Stimulated activated memory B cell treated with anti-CD40 and anti-IgM and Interleukin-4, amounts not matched to agents 10 μg/mL and 1 μg/mL and 100 μg/mL, for 72 hours (primary cell): ENCODE results near the gene LPAR2.
"Not testable (repeated sequence)": the region's sequence is repeated elsewhere in the genome, so short reads cannot be mapped to it uniquely, and the experiment has no call there.

ENCODE experiments used
- ATAC-seq: fragments of 150-1000 bp; cut with Tn5 transposase; 2 replicates; pipeline ENCODE4 v1.10.0; 2021
- H3K27ac Mint-ChIP-seq: one replicate; pipeline ENCODE4 v1.8.0; 2022; ENCODE audit warnings: mild to moderate bottlenecking, mixed read lengths
- H3K27me3 Mint-ChIP-seq: one replicate; pipeline ENCODE4 v1.8.0; 2022; ENCODE audit warnings: mixed read lengths
- H3K36me3 Mint-ChIP-seq: one replicate; pipeline ENCODE4 v1.8.0; 2022; ENCODE audit warnings: mixed read lengths
- H3K4me1 Mint-ChIP-seq: one replicate; pipeline ENCODE4 v1.8.0; 2022; ENCODE audit warnings: mixed read lengths
- H3K4me3 Mint-ChIP-seq: one replicate; pipeline ENCODE4 v1.8.0; 2022; ENCODE audit warnings: mild to moderate bottlenecking, moderate library complexity, mixed read lengths
- H3K9me3 Mint-ChIP-seq: one replicate; pipeline ENCODE4 v1.8.0; 2022; ENCODE audit warnings: mixed read lengths

The LPAR2 gene

GRCh38 chr19:19627621-19628500, at the start of gene LPAR2:
TSS of gene LPAR2 (minus strand) at chr19:19628220. CDS start at chr19:19627275, 945 bp downstream.
- H3K36me3 Mint-ChIP-seq: peaks cover 39% of the 10 kb centered on the region
- H3K9me3 Mint-ChIP-seq: no peaks in the 10 kb centered on the region
- H3K4me3 Mint-ChIP-seq: peak within 1 kb of the TSS; percentile 88
- ATAC-seq: peak; percentile 91
- H3K27me3 Mint-ChIP-seq: no peaks in the 10 kb centered on the region
- H3K4me1 Mint-ChIP-seq: peaks cover 37% of the 10 kb centered on the region
- peak within 1 kb of the TSS; percentile 88 for H3K27ac Mint-ChIP-seq

- H3K4me3 Mint-ChIP-seq: no peak overlapping the region
- H3K9me3 Mint-ChIP-seq: peaks cover 11% of the 10 kb centered on the region
- peaks cover 81% of the 10 kb centered on the region for H3K36me3 Mint-ChIP-seq
- H3K27ac Mint-ChIP-seq: no peak overlapping the region
- H3K27me3 Mint-ChIP-seq: no peaks in the 10 kb centered on the region
- no peak for ATAC-seq
- H3K4me1 Mint-ChIP-seq: peaks cover 20% of the 10 kb centered on the region
Observed at GRCh38 chr19:19677579-19677978, 49.6 kb upstream of the LPAR2 start.

DNA sequence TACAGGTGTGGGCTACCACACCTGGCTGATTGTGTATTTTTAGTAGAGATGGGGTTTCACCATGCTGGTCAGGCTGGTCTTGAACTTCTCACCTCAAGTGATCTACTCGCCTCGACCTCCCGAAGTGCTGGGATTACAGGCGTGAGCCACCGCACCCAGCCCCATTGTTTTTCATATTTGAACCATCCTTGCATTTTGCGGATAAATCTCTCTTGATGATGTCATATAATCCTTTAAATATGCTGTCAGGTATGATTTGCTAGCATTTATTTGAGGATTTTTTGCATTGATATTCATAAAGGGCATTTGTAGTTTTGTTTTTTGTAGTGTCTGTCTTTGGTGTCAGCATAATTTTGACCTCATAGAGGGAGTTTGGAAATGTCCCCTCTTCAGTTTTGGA, 46.3 kb upstream of the LPAR2 start:
- H3K9me3 Mint-ChIP-seq: peaks cover 6% of the 10 kb centered on the region
- H3K4me1 Mint-ChIP-seq: peaks cover 36% of the 10 kb centered on the region
- H3K27me3 Mint-ChIP-seq: no peaks in the 10 kb centered on the region
- ATAC-seq: no peak
- peaks cover 82% of the 10 kb centered on the region for H3K36me3 Mint-ChIP-seq
- H3K27ac Mint-ChIP-seq: no peak overlapping the region
- no peak overlapping the region for H3K4me3 Mint-ChIP-seq

DNA sequence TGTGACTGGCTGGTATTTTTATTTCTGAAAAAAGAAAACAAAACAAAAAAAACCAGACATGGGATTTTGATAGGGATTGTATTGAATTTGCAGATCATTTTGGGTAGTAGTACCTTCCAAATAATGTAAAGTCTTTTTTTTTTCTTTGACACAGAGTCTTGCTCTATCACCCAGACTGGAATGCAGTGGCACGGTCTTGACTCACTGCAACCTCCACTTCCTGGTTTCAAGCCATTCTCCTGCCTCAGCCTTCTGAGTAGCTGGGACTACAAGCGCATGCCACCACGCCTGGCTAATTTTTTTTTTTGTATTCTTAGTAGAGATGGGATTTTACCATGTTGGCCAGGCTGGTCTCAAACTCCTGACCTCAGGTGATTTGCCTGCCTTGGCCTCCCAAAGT, 44.8 kb upstream of the LPAR2 start:
- no peak overlapping the region for H3K4me3 Mint-ChIP-seq
- H3K27ac Mint-ChIP-seq: no peak overlapping the region
- no peak for ATAC-seq
- peaks cover 67% of the 10 kb centered on the region for H3K36me3 Mint-ChIP-seq
- peaks cover 5% of the 10 kb centered on the region for H3K9me3 Mint-ChIP-seq
- H3K27me3 Mint-ChIP-seq: no peaks in the 10 kb centered on the region
- H3K4me1 Mint-ChIP-seq: peaks cover 41% of the 10 kb centered on the region

DNA sequence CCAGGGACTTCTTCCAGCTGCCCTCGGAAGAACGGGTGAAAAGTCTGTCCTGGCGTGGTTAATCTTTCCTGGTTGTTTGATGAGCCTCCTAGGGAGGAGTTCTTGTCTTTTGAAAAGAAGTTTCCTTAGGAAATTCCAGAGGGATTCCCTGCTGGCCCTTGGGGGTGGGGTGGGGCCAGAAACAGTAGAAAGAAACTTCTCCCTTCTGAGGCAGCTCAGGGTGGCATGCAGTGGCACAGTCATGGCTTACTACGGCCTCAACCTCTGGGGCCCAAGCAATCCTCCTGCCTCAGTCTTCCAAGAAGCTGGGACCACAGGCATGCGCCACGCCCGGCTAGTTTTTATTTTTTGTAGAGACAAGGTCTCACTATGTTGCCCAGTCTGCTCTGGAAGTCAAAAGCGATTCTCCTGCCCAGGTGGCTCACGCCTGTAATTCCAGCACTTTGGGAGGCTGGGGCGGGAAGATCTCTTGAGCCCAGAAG, 42.1 kb upstream of the LPAR2 start:
- Mint-ChIP-seq H3K27ac (peak overlapping the region; percentile 91), H3K4me1 (peaks cover 33% of the 10 kb centered on the region), H3K27me3 (no peaks in the 10 kb centered on the region), H3K9me3 (no peaks in the 10 kb centered on the region), H3K4me3 (peak overlapping the region; percentile 82), H3K36me3 (peaks cover 40% of the 10 kb centered on the region)
- ATAC-seq: no peak

DNA sequence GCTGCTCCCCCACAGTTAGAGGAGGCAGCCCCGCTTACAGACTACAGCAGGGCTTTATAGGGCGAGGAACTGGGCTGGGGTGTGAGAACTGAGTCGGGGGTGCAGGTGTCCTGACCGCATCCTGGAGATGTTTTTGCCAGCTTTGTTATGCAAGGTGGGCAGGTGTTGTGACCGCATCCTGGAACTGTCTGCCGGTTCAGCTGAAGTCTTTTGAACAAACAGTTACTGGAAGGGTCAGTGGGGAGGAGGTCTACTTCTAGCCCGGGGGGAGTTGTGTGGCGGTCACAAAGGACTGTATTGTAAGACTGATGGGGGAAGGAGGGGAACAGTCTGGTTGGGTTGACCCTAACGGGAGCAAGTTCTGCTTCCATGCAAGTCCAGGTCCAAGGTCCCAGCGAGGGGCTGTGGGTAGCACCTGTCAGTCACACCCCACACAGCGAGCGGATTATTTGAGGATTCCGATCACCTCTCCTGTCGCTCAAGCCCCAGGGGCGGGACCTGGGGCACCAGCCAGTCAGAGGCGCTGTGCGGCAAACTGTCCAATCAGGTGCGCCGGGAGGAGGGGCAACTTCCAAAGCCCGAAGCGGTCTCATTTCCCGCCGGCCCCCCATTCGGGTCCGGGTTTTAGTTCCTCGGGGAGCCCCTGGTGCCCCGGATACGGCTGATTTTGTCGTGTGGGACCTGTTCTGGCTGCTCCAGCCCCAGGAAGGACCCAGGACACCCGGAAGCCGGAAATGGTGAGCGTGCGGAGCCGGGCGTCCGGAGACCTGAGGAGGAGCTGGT, 40.4 kb upstream of the LPAR2 start, which contains the start of gene ZNF101:
Gene ZNF101 (plus strand): TSS at position 610 of the 783 bp plus-strand sequence. CDS start 125 bp downstream, at position 735.
- Mint-ChIP-seq H3K27ac (peak within 1 kb of the TSS; percentile 91), H3K36me3 (peaks cover 26% of the 10 kb centered on the region), H3K9me3 (no peaks in the 10 kb centered on the region), H3K4me1 (peaks cover 26% of the 10 kb centered on the region), H3K27me3 (no peaks in the 10 kb centered on the region), H3K4me3 (peak within 1 kb of the TSS; percentile 82)
- ATAC-seq: peak; percentile 88

GRCh38 chr19:19665420-19665948, 37.5 kb upstream of the LPAR2 start:
- peaks cover 14% of the 10 kb centered on the region for H3K36me3 Mint-ChIP-seq
- peaks cover 45% of the 10 kb centered on the region for H3K4me1 Mint-ChIP-seq
- not testable (repeated sequence) for H3K9me3 Mint-ChIP-seq, ATAC-seq, H3K27me3 Mint-ChIP-seq, H3K4me3 Mint-ChIP-seq, H3K27ac Mint-ChIP-seq

DNA sequence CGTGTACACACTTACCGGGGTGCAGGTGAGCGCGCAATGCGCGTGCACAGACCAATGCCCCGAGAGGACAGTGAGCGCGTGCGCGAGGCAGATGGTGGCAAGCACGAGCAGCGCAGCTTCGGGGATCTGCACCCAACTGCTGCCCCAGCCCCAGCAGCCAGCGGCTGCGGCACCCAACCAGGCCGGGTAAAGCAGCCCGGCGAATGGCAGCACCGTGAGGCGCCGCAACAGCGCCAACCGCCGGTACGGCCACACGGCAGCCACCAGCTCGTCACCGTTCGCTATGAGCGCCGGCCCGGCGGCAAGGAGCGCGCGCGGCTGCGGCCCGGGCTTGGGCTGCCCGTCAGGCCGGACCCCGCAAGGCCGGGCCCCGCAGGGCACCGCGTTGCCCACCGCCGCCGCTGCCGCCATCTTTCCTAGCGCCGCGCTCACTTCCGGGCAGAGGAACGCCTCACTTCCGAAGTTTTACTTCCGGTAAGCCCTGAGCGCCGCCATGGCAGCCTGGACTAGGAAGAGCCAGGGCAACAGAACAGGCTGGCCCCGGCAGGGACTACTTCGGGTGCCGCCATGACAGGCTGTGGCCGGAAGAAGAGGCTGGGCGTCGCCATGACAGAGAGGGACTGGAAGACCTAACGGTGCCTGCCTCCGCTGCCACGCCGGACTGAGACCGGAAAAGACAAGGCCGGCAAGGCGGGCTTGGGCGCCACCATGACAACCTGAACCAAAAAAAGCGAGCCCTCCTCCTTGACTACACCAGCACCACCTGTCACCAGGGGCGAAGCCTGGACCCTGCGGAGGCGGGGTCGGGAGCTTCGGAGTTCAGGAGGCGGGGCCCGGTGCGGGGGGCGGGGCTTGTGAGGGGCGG, 35.5 kb upstream of the LPAR2 start, which contains the start of gene ATP13A1:
Gene ATP13A1 (minus strand): TSS at position 421 of the 865 bp plus-strand sequence. CDS start 10 bp downstream, at position 411.
- Mint-ChIP-seq H3K4me3 (peak within 1 kb of the TSS; percentile 78), H3K27ac (peak within 1 kb of the TSS; percentile 87), H3K4me1 (peaks cover 34% of the 10 kb centered on the region), H3K9me3 (no peaks in the 10 kb centered on the region), H3K27me3 (no peaks in the 10 kb centered on the region), H3K36me3 (peaks cover 16% of the 10 kb centered on the region)
- peak; percentile 91 for ATAC-seq

GRCh38 chr19:19662871-19663255, 34.8 kb upstream of the LPAR2 start:
- peaks cover 21% of the 10 kb centered on the region for H3K36me3 Mint-ChIP-seq
- ATAC-seq: peak; percentile 2
- no peaks in the 10 kb centered on the region for H3K27me3 Mint-ChIP-seq
- H3K4me3 Mint-ChIP-seq: peak overlapping the region; percentile 78
- H3K4me1 Mint-ChIP-seq: peaks cover 29% of the 10 kb centered on the region
- no peaks in the 10 kb centered on the region for H3K9me3 Mint-ChIP-seq
- H3K27ac Mint-ChIP-seq: peak overlapping the region; percentile 87

DNA sequence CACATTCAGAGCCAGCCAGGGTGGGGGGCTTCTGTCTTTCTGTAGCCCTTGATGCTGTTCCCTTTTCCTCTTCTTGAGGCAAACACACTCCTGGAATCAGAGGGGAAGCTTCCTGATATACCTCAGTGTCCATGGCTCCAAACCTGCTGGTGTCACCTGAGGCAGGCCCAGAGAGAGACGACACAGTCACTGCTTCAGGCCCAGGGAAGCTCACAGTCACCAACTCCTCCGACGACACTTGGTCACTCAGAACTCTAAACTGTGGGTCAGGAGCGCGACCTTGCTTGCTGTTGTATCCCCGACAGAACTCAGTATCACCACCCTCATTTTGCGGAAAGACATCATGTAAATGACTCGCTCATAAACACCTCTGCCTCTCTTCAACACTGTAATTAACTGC, 34.3 kb upstream of the LPAR2 start:
- H3K27ac Mint-ChIP-seq: peak overlapping the region; percentile 87
- H3K36me3 Mint-ChIP-seq: peaks cover 21% of the 10 kb centered on the region
- H3K4me3 Mint-ChIP-seq: peak overlapping the region; percentile 78
- H3K4me1 Mint-ChIP-seq: peaks cover 24% of the 10 kb centered on the region
- no peak for ATAC-seq
- H3K27me3 Mint-ChIP-seq: no peaks in the 10 kb centered on the region
- H3K9me3 Mint-ChIP-seq: no peaks in the 10 kb centered on the region

DNA sequence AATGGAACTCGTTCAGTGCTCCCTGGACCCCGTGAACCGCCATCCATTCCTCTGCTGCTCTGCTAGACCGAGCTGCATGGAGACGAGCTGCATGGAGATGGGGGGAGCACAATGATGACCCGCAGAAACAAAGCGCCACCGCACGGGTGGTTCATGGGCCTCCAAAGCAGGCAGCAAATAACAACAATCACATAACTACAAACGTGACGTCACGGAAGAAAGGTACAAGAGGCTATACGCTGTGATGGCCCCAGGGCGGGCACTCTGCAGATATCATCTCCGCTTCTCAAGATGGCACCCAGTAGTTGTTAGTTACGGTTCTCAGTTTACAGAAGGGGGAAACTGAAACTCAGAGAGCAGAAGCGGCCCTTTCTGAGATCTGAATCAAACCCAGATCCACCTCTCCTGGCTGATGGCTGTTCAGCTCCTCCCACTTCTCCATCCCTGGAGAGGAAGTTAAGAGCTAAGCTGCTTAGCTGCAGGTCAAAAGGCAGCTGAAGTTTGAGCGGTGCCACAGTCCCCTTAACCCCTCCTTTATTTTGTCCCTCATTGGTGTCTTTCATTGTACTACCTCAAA, 33.7 kb upstream of the LPAR2 start:
- peak overlapping the region; percentile 87 for H3K27ac Mint-ChIP-seq
- ATAC-seq: peak; percentile 74
- H3K9me3 Mint-ChIP-seq: no peaks in the 10 kb centered on the region
- H3K27me3 Mint-ChIP-seq: no peaks in the 10 kb centered on the region
- peaks cover 24% of the 10 kb centered on the region for H3K4me1 Mint-ChIP-seq
- peak overlapping the region; percentile 78 for H3K4me3 Mint-ChIP-seq
- H3K36me3 Mint-ChIP-seq: peaks cover 25% of the 10 kb centered on the region

- ATAC-seq: no peak
- no peaks in the 10 kb centered on the region for H3K9me3 Mint-ChIP-seq
- peaks cover 31% of the 10 kb centered on the region for H3K36me3 Mint-ChIP-seq
- peak overlapping the region; percentile 87 for H3K27ac Mint-ChIP-seq
- peaks cover 24% of the 10 kb centered on the region for H3K4me1 Mint-ChIP-seq
- peak overlapping the region; percentile 78 for H3K4me3 Mint-ChIP-seq
- no peaks in the 10 kb centered on the region for H3K27me3 Mint-ChIP-seq
Observed at GRCh38 chr19:19661141-19661674, 33.2 kb upstream of the LPAR2 start.

GRCh38 chr19:19659646-19660245, 31.7 kb upstream of the LPAR2 start:
- Mint-ChIP-seq H3K4me3 (no peak overlapping the region), H3K27ac (peak overlapping the region; percentile 87), H3K9me3 (no peaks in the 10 kb centered on the region), H3K27me3 (no peaks in the 10 kb centered on the region), H3K4me1 (peaks cover 24% of the 10 kb centered on the region), H3K36me3 (peaks cover 41% of the 10 kb centered on the region)
- no peak for ATAC-seq
